GM12865 (cell line): ENCODE data around the gene STK39.

Experiments
- DNase-seq: peaks from one replicate; pipeline ENCODE4 v3.0.0; 2010; ENCODE audit warnings: low read depth
- H3K4me3 ChIP-seq: 2 replicates; pipeline ENCODE4 v1.5.1; 2011; ENCODE audit warnings: mild to moderate bottlenecking, low read depth, low read length, control low read depth
- CTCF ChIP-seq: IDR thresholded peaks from 2 replicates; pipeline ENCODE4 v1.5.1; 2011; ENCODE audit warnings: low read length, control low read depth, low read depth, inconsistent platforms; ENCODE audit not compliant: insufficient read depth; ENCODE audit errors: missing control alignments

The STK39 gene

GRCh38 chr2:168079236-168079635 is 168.2 kb downstream of the STK39 start:
- no peak overlapping the region for H3K4me3 ChIP-seq
- no peak for TF ChIP-seq CTCF
- DNase-seq: no peak

GRCh38 chr2:168076731-168077130 is 170.7 kb downstream of the STK39 start:
- no peak for TF ChIP-seq CTCF
- H3K4me3 ChIP-seq: no peak overlapping the region
- DNase-seq: no peak

GRCh38 chr2:168075446-168075845 is 171.9 kb downstream of the STK39 start:
- no peak for TF ChIP-seq CTCF
- DNase-seq: no peak
- no peak overlapping the region for H3K4me3 ChIP-seq

GRCh38 chr2:168072626-168073303 is 174.6 kb downstream of the STK39 start:
- H3K4me3 ChIP-seq: no peak overlapping the region
- no peak for TF ChIP-seq CTCF
- no peak for DNase-seq

GRCh38 chr2:168064011-168064998 is 183.1 kb downstream of the STK39 start:
- no peak for DNase-seq
- H3K4me3 ChIP-seq: no peak overlapping the region
- no peak for TF ChIP-seq CTCF

- no peak for DNase-seq
- no peak for TF ChIP-seq CTCF
- H3K4me3 ChIP-seq: no peak overlapping the region
Observed at GRCh38 chr2:168062936-168063335, 184.5 kb downstream of the STK39 start.

GRCh38 chr2:168062054-168062453 is 185.3 kb downstream of the STK39 start:
- no peak for DNase-seq
- H3K4me3 ChIP-seq: no peak overlapping the region

More at GRCh38 chr2:168062054-168062453, 185.3 kb downstream of the STK39 start:
- no peak for TF ChIP-seq CTCF
